ENCODE data around the gene SLC44A1.

Gene SLC44A1

GRCh38 chr9:105479846-105480245 is 235.4 kb downstream of the SLC44A1 start:
- Histone ChIP-seq H3K4me3 (no peak overlapping the region), H3K27ac (no peak overlapping the region), H3K4me1 (no peaks in the 10 kb centered on the region), H3K4me2 (no peak overlapping the region), H3K9me3 (no peaks in the 10 kb centered on the region), H3K27me3 (no peaks in the 10 kb centered on the region), H3K36me3 (no peaks in the 10 kb centered on the region), H4K20me1 (no peaks in the 10 kb centered on the region), H3K9ac (no peak overlapping the region)
- no peak for TF ChIP-seq Cebpa-rat (IDR thresholded peaks at IDR 0.05)

- Histone ChIP-seq H3K4me3 (no peak overlapping the region), H4K20me1 (no peaks in the 10 kb centered on the region), H3K27ac (no peak overlapping the region), H3K27me3 (no peaks in the 10 kb centered on the region), H3K9me3 (no peaks in the 10 kb centered on the region), H3K9ac (no peak overlapping the region), H3K4me1 (no peaks in the 10 kb centered on the region), H3K36me3 (0 out of 2 replicates have a peak, but pooled peaks cover 4% of the 10 kb centered on the region), H3K4me2 (no peak overlapping the region)
- TF ChIP-seq Cebpa-rat (IDR thresholded peaks at IDR 0.05), result no peak
Measured at GRCh38 chr9:105483618-105484017, 239.2 kb downstream of the SLC44A1 start.

- Histone ChIP-seq H3K27ac (no peak overlapping the region), H3K4me1 (no peaks in the 10 kb centered on the region), H3K9ac (no peak overlapping the region), H3K9me3 (no peaks in the 10 kb centered on the region), H3K27me3 (no peaks in the 10 kb centered on the region), H3K36me3 (0 out of 2 replicates have a peak, but pooled peaks cover 4% of the 10 kb centered on the region), H3K4me3 (no peak overlapping the region), H4K20me1 (no peaks in the 10 kb centered on the region), H3K4me2 (no peak overlapping the region)
- TF ChIP-seq Cebpa-rat (IDR thresholded peaks at IDR 0.05), result no peak
Measured at GRCh38 chr9:105484226-105484625, 239.8 kb downstream of the SLC44A1 start.

GRCh38 chr9:105485131-105485530 is 240.7 kb downstream of the SLC44A1 start:
- no peak overlapping the region for H3K4me2 ChIP-seq

More at GRCh38 chr9:105485131-105485530, 240.7 kb downstream of the SLC44A1 start:
- Histone ChIP-seq H3K27ac (no peak overlapping the region), H3K9me3 (no peaks in the 10 kb centered on the region), H3K4me3 (no peak overlapping the region), H3K27me3 (no peaks in the 10 kb centered on the region), H4K20me1 (no peaks in the 10 kb centered on the region), H3K36me3 (0 out of 2 replicates have a peak, but pooled peaks cover 4% of the 10 kb centered on the region), H3K4me1 (no peaks in the 10 kb centered on the region), H3K9ac (no peak overlapping the region)
- no peak for TF ChIP-seq Cebpa-rat (IDR thresholded peaks at IDR 0.05)
